C4-2B (cell line): ENCODE results near the gene FCN3.
"Not testable (repeated sequence)": the region's sequence is repeated elsewhere in the genome, so short reads cannot be mapped to it uniquely, and the experiment has no call there.

Experiments used
- CTCF ChIP-seq: fragments of 450-650 bp; conservative IDR thresholded peaks from 2 replicates; pipeline ENCODE4 v1.5.1; 2017; ENCODE audit warnings: mild to moderate bottlenecking
- ZFX ChIP-seq: fragments of 450-650 bp; IDR thresholded peaks from 2 replicates; pipeline ENCODE4 v1.6.1; 2017

GRCh38 chr1:27405598-27406361 lies 31.2 kb upstream of the FCN3 start:
- not testable (repeated sequence) for TF ChIP-seq CTCF, ZFX
